Smooth muscle cell (in vitro differentiated cells): ENCODE data around the gene C10orf95. TPM values are rescaled to one million over a fixed set of nuclear protein-coding genes. Genes with fewer than 3 reads are reported as not detected.
A peak's percentile ranks its signal among the peaks of the same experiment; 100 is the strongest.

Experiments
- DNase-seq: peaks from one replicate; lab custom pipeline; 2025; ENCODE audit not compliant: unreplicated experiment; lab: John Stamatoyannopoulos, UW
- H2AFZ ChIP-seq: fragments of 200-600 bp; sonication (generic); 2 replicates; pipeline ENCODE4 v1.6.0; 2016; ENCODE audit warnings: antibody characterized with exemption, low read depth, mild to moderate bottlenecking
- H3F3A ChIP-seq: fragments of 200-600 bp; sonication (generic); 2 replicates; pipeline ENCODE4 v1.6.0; 2017; ENCODE audit warnings: antibody characterized with exemption, low read depth
- H3K27ac ChIP-seq: fragments of 200-600 bp; sonication (generic); 2 replicates; pipeline ENCODE4 v1.5.1; 2016; ENCODE audit warnings: low read depth, mild to moderate bottlenecking
- H3K27me3 ChIP-seq: fragments of 200-600 bp; sonication (generic); 2 replicates; pipeline ENCODE4 v1.6.1; 2016; ENCODE audit warnings: low read depth, mild to moderate bottlenecking
- H3K36me3 ChIP-seq: fragments of 200-600 bp; sonication (generic); 2 replicates; pipeline ENCODE4 v1.5.1; 2016; ENCODE audit warnings: low read depth
- H3K4me1 ChIP-seq: fragments of 200-600 bp; sonication (generic); 2 replicates; pipeline ENCODE4 v1.5.1; 2016; ENCODE audit warnings: low read depth
- H3K4me2 ChIP-seq: fragments of 200-600 bp; sonication (generic); 2 replicates; pipeline ENCODE4 v1.6.0; 2016; ENCODE audit warnings: mild to moderate bottlenecking
- H3K4me3 ChIP-seq: fragments of 200-600 bp; sonication (generic); 2 replicates; pipeline ENCODE4 v1.5.1; 2016; ENCODE audit warnings: mild to moderate bottlenecking
- H3K79me2 ChIP-seq: fragments of 200-600 bp; sonication (generic); 2 replicates; pipeline ENCODE4 v1.6.0; 2016; ENCODE audit warnings: low read depth, mild to moderate bottlenecking
- H3K9ac ChIP-seq: fragments of 200-600 bp; sonication (generic); 2 replicates; pipeline ENCODE4 v1.6.0; 2016; ENCODE audit warnings: low read depth
- H3K9me3 ChIP-seq: fragments of 200-600 bp; sonication (generic); replicated peaks from 2 replicates; pipeline ENCODE4 v1.5.1; 2016; ENCODE audit warnings: low read depth
- H4K20me1 ChIP-seq: fragments of 200-600 bp; sonication (generic); 2 replicates; pipeline ENCODE4 v1.6.0; 2016; ENCODE audit warnings: low read depth
- WGBS: methylation state at CpG from one replicate; pipeline ENCODE4 v1.1.7; 2016; ENCODE audit warnings: low lambda C conversion rate; 5-methylcytosine and 5-hydroxymethylcytosine counted together
- polyA plus RNA-seq: library from polyadenylated mRNA; unstranded; fragments of >200 nt; fragmentation: Nextera tagmentation; extraction: Ambion mirVana; gene quantifications from 2 replicates; pipeline ENCODE4 v1.2.1, GENCODE V29; 2016
- total RNA-seq: library from RNA; depleted of rRNA; stranded (reverse); fragments of >200 nt; gene quantifications from 2 replicates; pipeline ENCODE4 v1.2.3, GENCODE V29; 2014
- TF ChIP-seq, protein P1 (sequence below): fragments of 200-600 bp; sonication (generic); IDR thresholded peaks from 2 replicates; pipeline ENCODE4 v1.5.1; 2017; ENCODE audit warnings: borderline replicate concordance, mild to moderate bottlenecking, antibody characterized with exemption; ENCODE audit not compliant: insufficient read depth, poor library complexity, severe bottlenecking

The C10orf95 gene
- total and polyA plus RNA-seq, 2 experiments from 2014 or later = 0.62 TPM; not detected in 1

DNA sequence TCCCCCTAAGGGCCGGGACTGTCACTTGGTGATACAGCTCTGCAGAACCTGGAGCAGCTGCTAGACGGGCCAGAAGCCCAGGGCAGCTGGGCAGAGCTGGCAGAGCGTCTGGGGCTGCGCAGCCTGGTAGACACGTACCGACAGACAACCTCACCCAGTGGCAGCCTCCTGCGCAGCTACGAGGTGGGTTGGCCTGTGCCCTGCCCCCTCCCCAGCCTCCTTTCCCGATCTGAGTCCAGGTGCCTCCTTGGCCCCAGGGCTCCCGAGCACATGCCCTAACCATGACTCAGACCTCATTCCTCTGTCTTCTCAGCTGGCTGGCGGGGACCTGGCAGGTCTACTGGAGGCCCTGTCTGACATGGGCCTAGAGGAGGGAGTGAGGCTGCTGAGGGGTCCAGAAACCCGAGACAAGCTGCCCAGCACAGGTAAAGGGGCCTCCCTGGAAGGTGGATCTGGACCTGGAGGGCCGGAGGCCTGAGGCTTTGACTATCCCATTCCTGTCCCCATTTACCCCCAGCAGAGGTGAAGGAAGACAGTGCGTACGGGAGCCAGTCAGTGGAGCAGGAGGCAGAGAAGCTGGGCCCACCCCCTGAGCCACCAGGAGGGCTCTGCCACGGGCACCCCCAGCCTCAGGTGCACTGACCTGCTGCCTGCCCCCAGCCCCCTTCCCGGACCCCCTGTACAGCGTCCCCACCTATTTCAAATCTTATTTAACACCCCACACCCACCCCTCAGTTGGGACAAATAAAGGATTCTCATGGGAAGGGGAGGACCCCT, 49.4 kb downstream of the C10orf95 start:
- H3K27ac ChIP-seq = peak overlapping the region; percentile 69
- H3F3A ChIP-seq = no peaks in the 10 kb centered on the region
- no peaks in the 10 kb centered on the region for H3K36me3 ChIP-seq
- 61% methylated on average over 18 of the region's 18 CpGs for WGBS
- H3K27me3 ChIP-seq = no peaks in the 10 kb centered on the region
- no peak overlapping the region for H3K4me2 ChIP-seq
- no peak overlapping the region for H2AFZ ChIP-seq
- H3K4me3 ChIP-seq = no peak overlapping the region
- TF ChIP-seq, protein P1, sequence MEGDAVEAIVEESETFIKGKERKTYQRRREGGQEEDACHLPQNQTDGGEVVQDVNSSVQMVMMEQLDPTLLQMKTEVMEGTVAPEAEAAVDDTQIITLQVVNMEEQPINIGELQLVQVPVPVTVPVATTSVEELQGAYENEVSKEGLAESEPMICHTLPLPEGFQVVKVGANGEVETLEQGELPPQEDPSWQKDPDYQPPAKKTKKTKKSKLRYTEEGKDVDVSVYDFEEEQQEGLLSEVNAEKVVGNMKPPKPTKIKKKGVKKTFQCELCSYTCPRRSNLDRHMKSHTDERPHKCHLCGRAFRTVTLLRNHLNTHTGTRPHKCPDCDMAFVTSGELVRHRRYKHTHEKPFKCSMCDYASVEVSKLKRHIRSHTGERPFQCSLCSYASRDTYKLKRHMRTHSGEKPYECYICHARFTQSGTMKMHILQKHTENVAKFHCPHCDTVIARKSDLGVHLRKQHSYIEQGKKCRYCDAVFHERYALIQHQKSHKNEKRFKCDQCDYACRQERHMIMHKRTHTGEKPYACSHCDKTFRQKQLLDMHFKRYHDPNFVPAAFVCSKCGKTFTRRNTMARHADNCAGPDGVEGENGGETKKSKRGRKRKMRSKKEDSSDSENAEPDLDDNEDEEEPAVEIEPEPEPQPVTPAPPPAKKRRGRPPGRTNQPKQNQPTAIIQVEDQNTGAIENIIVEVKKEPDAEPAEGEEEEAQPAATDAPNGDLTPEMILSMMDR = no peak
- H4K20me1 ChIP-seq = peaks cover 2% of the 10 kb centered on the region
- no peak for DNase-seq
- H3K9me3 ChIP-seq = no peaks in the 10 kb centered on the region
- H3K79me2 ChIP-seq = peaks cover 2% of the 10 kb centered on the region
- no peaks in the 10 kb centered on the region for H3K4me1 ChIP-seq
- no peak overlapping the region for H3K9ac ChIP-seq

DNA sequence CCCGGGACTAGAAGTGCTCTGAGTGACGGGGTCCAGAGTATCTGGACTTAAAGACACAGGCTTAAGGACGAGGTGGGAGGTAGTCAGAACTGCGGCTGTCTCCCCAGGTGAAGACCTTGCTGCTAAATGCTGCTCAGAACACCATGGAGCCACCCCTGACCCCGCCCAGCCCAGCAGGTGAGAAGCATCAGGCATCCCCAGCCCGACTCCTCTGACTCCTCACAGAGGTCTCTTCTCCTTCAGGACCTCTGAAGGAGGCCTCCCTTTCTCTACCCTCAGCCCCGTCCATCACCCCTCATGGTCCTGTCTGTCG, 50.0 kb downstream of the C10orf95 start:
- TF ChIP-seq, protein P1 = no peak
- Histone ChIP-seq H3F3A (no peaks in the 10 kb centered on the region), H3K4me3 (no peak overlapping the region), H3K36me3 (no peaks in the 10 kb centered on the region), H3K9ac (no peak overlapping the region), H3K4me2 (no peak overlapping the region), H2AFZ (no peak overlapping the region), H3K9me3 (no peaks in the 10 kb centered on the region), H3K27me3 (no peaks in the 10 kb centered on the region), H4K20me1 (peaks cover 9% of the 10 kb centered on the region), H3K27ac (peak overlapping the region; percentile 69), H3K79me2 (peaks cover 8% of the 10 kb centered on the region), H3K4me1 (peaks cover under 1% of the 10 kb centered on the region)
- DNase-seq = no peak
- WGBS = 81% methylated on average over 7 of the region's 8 CpGs

DNA sequence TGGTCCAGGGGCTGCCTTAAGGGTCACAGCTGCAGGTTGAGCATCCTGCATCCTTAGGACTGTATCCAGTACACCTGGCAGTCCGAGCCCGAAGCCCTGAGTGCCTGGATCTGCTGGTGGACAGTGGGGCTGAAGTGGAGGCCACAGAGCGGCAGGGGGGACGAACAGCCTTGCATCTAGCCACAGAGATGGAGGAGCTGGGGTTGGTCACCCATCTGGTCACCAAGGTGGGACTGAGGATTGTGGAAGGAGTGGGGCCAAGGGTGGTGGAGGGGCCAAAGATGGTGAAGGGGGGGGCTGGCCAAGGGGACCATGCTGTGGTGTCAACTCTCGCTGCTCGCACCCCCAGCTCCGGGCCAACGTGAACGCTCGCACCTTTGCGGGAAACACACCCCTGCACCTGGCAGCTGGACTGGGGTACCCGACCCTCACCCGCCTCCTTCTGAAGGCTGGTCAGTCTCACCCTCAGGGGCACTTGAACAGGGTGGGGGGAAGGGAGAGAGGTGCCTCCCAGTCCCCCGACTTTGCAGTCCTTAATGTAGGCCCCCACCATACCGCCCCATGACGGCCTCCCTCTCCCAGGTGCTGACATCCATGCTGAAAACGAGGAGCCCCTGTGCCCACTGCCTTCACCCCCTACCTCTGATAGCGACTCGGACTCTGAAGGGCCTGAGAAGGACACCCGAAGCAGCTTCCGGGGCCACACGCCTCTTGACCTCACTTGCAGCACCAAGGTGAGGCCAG, 50.6 kb downstream of the C10orf95 start:
- TF ChIP-seq, protein P1 = no peak
- 96% methylated on average over 18 of the region's 22 CpGs for WGBS
- Histone ChIP-seq H3K4me1 (peaks cover 6% of the 10 kb centered on the region), H3K4me3 (no peak overlapping the region), H3K79me2 (peaks cover 13% of the 10 kb centered on the region), H3K27ac (no peak overlapping the region), H3K36me3 (no peaks in the 10 kb centered on the region), H3K9ac (no peak overlapping the region), H4K20me1 (peaks cover 10% of the 10 kb centered on the region), H3K9me3 (no peaks in the 10 kb centered on the region), H3K4me2 (no peak overlapping the region), H3K27me3 (no peaks in the 10 kb centered on the region), H3F3A (no peaks in the 10 kb centered on the region), H2AFZ (no peak overlapping the region)
- DNase-seq = no peak
